Endothelial cell of umbilical vein (primary cell): ENCODE results near the gene SEMA6C. TPM values are rescaled to one million over a fixed set of nuclear protein-coding genes. Genes with fewer than 3 reads are reported as not detected.

ENCODE experiments used
- BruUV-seq: library from RNA; stranded (reverse); fragments of 400-500 nt; replicated peaks from 2 replicates; lab custom pipeline; 2021; lab: Mats Ljungman, UMichigan
- CTCF ChIA-PET: fragments of 300-600, 350-600 bp; sonication (Branson Sonifier 250); formaldehyde crosslinking; loops from one replicate; lab custom pipeline; 2021; ENCODE audit warnings: antibody characterized with exemption, inconsistent platforms; lab: Charles Lee
- POLR2A ChIA-PET: fragments of 300-600, 350-600 bp; sonication (Branson Sonifier 250); formaldehyde crosslinking; loops from one replicate; lab custom pipeline; 2021; ENCODE audit warnings: antibody characterized with exemption, inconsistent platforms; lab: Charles Lee
- DNase-seq: peaks from one replicate; pipeline ENCODE4 v3.0.0-alpha.2; 2011; ENCODE audit warnings: low read depth, low spot score
- FAIRE-seq: peaks from 2 replicates; lab custom pipeline; 2011; peaks lifted over from hg19 to GRCh38; lab: Jason Lieb, UNC
- H2AFZ ChIP-seq: 2 replicates; pipeline ENCODE4 v1.6.0; 2012; ENCODE audit warnings: low read depth, low read length, control low read depth, inconsistent platforms
- H3K27ac ChIP-seq: 2 replicates; pipeline ENCODE4 v1.5.1; 2011; ENCODE audit warnings: low read depth, mild to moderate bottlenecking, control low read depth, low read length, moderate library complexity; ENCODE audit not compliant: insufficient read depth
- H3K27me3 ChIP-seq, 2 experiments: 2 replicates each; pipeline versions ENCODE4 v1.6.0 to v1.6.1; 2011; ENCODE audit warnings: low read length in 2 of 2, mixed read lengths in 1 of 2; ENCODE audit not compliant: control insufficient read depth in 2 of 2, insufficient read depth in 2 of 2
- H3K36me3 ChIP-seq, 2 experiments: 2 replicates in 1 of 2; 3 replicates in 1 of 2; pipeline ENCODE4 v1.5.1; 2011; ENCODE audit warnings: low read length in 2 of 2, mild to moderate bottlenecking in 1 of 2, moderate library complexity in 1 of 2; ENCODE audit not compliant: control insufficient read depth in 2 of 2, insufficient read depth in 2 of 2; ENCODE audit errors: extremely low read depth in 1 of 2
- H3K4me1 ChIP-seq: 3 replicates; pipeline ENCODE4 v1.5.1; 2011; ENCODE audit warnings: mild to moderate bottlenecking, low read length; ENCODE audit not compliant: control insufficient read depth, insufficient read depth; ENCODE audit errors: extremely low read depth
- H3K4me2 ChIP-seq: 2 replicates; pipeline ENCODE4 v1.6.1; 2011; ENCODE audit warnings: low read length, control low read depth, mixed read lengths; ENCODE audit not compliant: insufficient read depth
- H3K4me3 ChIP-seq, 3 experiments: fragments of 200-600 bp in 1 of 3; sonication (generic), shearing (Covaris generic) in 1 of 3; replicated peaks in 1 of 3; 2 replicates each; pipeline ENCODE4 v1.5.1; 2011 to 2016; ENCODE audit warnings: control low read depth in 3 of 3, low read length in 3 of 3, mild to moderate bottlenecking in 2 of 3, inconsistent platforms in 1 of 3, low read depth in 1 of 3, moderate library complexity in 1 of 3; ENCODE audit not compliant: insufficient read depth in 1 of 3
- H3K79me2 ChIP-seq: 2 replicates; pipeline ENCODE4 v1.6.0; 2012; ENCODE audit warnings: low read length, inconsistent platforms; ENCODE audit not compliant: control insufficient read depth, insufficient read depth
- H3K9ac ChIP-seq: replicated peaks from 2 replicates; pipeline ENCODE3; 2011; ENCODE audit warnings: low read length, control low read depth; ENCODE audit not compliant: insufficient read depth; ENCODE audit errors: extremely low read depth
- H3K9me1 ChIP-seq: replicated peaks from 3 replicates; pipeline ENCODE4 v1.6.0; 2011; ENCODE audit warnings: mild to moderate bottlenecking, low read length; ENCODE audit not compliant: control insufficient read depth, insufficient read depth; ENCODE audit errors: extremely low read depth
- H3K9me3 ChIP-seq: replicated peaks from 2 replicates; pipeline ENCODE4 v1.5.1; 2012; ENCODE audit warnings: low read length, inconsistent platforms; ENCODE audit not compliant: control insufficient read depth, insufficient read depth
- H4K20me1 ChIP-seq: replicated peaks from 2 replicates; pipeline ENCODE3; 2011; ENCODE audit warnings: mild to moderate bottlenecking, low read length; ENCODE audit not compliant: control insufficient read depth, insufficient read depth; ENCODE audit errors: extremely low read depth
- CTCF ChIP-seq, 2 donors: IDR thresholded peaks; 1 replicate in 1 of 2; 2 replicates in 1 of 2; pipeline ENCODE4 v1.5.1; 2011; ENCODE audit warnings: low read length in 2 of 2, mild to moderate bottlenecking in 2 of 2, moderate library complexity in 2 of 2, control low read depth in 1 of 2, inconsistent platforms in 1 of 2, low read depth in 1 of 2; ENCODE audit not compliant: insufficient read depth in 1 of 2; ENCODE audit errors: extremely low read depth in 1 of 2
- EZH2 ChIP-seq: IDR thresholded peaks from 2 replicates; pipeline ENCODE4 v1.6.1; 2012; ENCODE audit warnings: borderline replicate concordance, low read depth, mild to moderate bottlenecking, moderate library complexity, low read length, inconsistent platforms; ENCODE audit not compliant: severe bottlenecking
- FOS ChIP-seq: IDR thresholded peaks from 2 replicates; pipeline ENCODE4 v1.6.1; 2011; ENCODE audit warnings: mild to moderate bottlenecking, low read length, moderate library complexity, borderline replicate concordance; ENCODE audit not compliant: insufficient read depth
- JUN ChIP-seq: IDR thresholded peaks from 2 replicates; pipeline ENCODE4 v1.6.1; 2011; ENCODE audit warnings: borderline replicate concordance, low read depth; ENCODE audit not compliant: insufficient read length, insufficient read depth
- MAX ChIP-seq: IDR thresholded peaks from 2 replicates; pipeline ENCODE4 v1.6.1; 2011; ENCODE audit not compliant: insufficient read depth, insufficient read length
- MYC ChIP-seq: IDR thresholded peaks from one replicate; pipeline ENCODE4 v1.6.1; 2011; ENCODE audit warnings: mild to moderate bottlenecking, low read depth, low read length
- POLR2A ChIP-seq: IDR thresholded peaks from 2 replicates; pipeline ENCODE4 v1.6.1; 2012; ENCODE audit warnings: low read depth, mild to moderate bottlenecking, control low read depth, low read length
- dilution Hi-C: fragments of 300-500 bp; cut with MboI; formaldehyde crosslinking; loops from one replicate; pipeline ENCODE4 v1.15.0; 2019; ENCODE audit warnings: low sequenced_read_pairs; ENCODE audit not compliant: extremely low pct_ligation_motif_present
- intact Hi-C: fragments of 100-400 bp; cut with micrococcal nuclease; formaldehyde crosslinking; loops from one replicate; pipeline ENCODE4 v1.10.0; 2022
- polyA plus RNA-seq, 4 experiments: library from polyadenylated mRNA; depleted of rRNA in 3 of 4; stranded (reverse) in 3 of 4; unstranded in 1 of 4; fragments of >200 nt; gene quantifications; 2 replicates each; pipeline versions ENCODE4 v1.2.1 to v1.2.3, GENCODE V29; 2011 to 2012; ENCODE audit warnings: missing spikeins in 1 of 4
- total RNA-seq: library from RNA; stranded (reverse); gene quantifications from 2 replicates; pipeline ENCODE4 v1.2.3, GENCODE V29; 2021

Gene SEMA6C
- total and polyA plus RNA-seq, 2 donors (not counting 3 experiments of a cell fraction or from before 2014, with no cell fraction given): 53.0 to 71.9 TPM

GRCh38 chr1:151134991-151135390 is 11.4 kb downstream of the SEMA6C start:
- no peaks in the 10 kb centered on the region for H4K20me1 ChIP-seq
- H3K27me3 ChIP-seq: no peaks in the 10 kb centered on the region
- H3K79me2 ChIP-seq: no peaks in the 10 kb centered on the region
- dilution Hi-C loops (no loop called here), intact Hi-C loops (loop anchor here (1.0 kb wide), 1 partner anchor 9 kb away; no protein-coding TSS in a partner anchor)
- DNase-seq (no peak), FAIRE-seq (no peak)
- H3K4me2 ChIP-seq: no peak overlapping the region
- H3K4me1 ChIP-seq: peaks cover 6% of the 10 kb centered on the region
- ChIA-PET POLR2A (no interaction called here), CTCF (interaction anchor here (0.6 to 6.6 kb wide), 6 partner anchors 13 to 45 kb away, joined by 3 to 53 read pairs (median 3); no protein-coding TSS in a partner anchor)
- H2AFZ ChIP-seq: no peak overlapping the region
- TF ChIP-seq JUN (no peak), CTCF (IDR thresholded peaks at IDR 0.05; ENCODE audit: extremely low read depth in 1 of 2, insufficient read depth in 1 of 2, low read depth in 1 of 2, low read length in 2 of 2) (no peak), FOS (no peak), MYC (no peak), MAX (no peak), POLR2A (no peak), EZH2 (no peak)
- no TSS peak for BruUV-seq
- no peak overlapping the region for H3K27ac ChIP-seq
- no peaks in the 10 kb centered on the region for H3K9me1 ChIP-seq
- no peaks in the 10 kb centered on the region for H3K9me3 ChIP-seq
- H3K36me3 ChIP-seq: peaks cover 2 to 57% of the 10 kb centered on the region in 2 experiments
- H3K9ac ChIP-seq: no peak overlapping the region
- no peak overlapping the region for H3K4me3 ChIP-seq
